PFSK-1 (cell line): ENCODE data around the gene RCAN3.

Experiments
- FOXP2 ChIP-seq: optimal IDR thresholded peaks from 2 replicates; pipeline ENCODE3; 2011; ENCODE audit warnings: borderline replicate concordance, control low read depth, inconsistent platforms; ENCODE audit not compliant: insufficient read depth; ENCODE audit errors: extremely low read length, extremely low read depth
- POLR2AphosphoS5 ChIP-seq: IDR thresholded peaks from 2 replicates; pipeline ENCODE4 v1.6.1; 2012; ENCODE audit warnings: low read depth, mild to moderate bottlenecking, control low read depth, low read length, moderate library complexity
- SIN3A ChIP-seq: IDR thresholded peaks from 2 replicates; pipeline ENCODE4 v1.6.1; 2012; ENCODE audit warnings: mild to moderate bottlenecking, low read length, moderate library complexity, borderline replicate concordance; ENCODE audit not compliant: insufficient read depth
- TAF1 ChIP-seq: IDR thresholded peaks from 2 replicates; pipeline ENCODE4 v1.6.1; 2012; ENCODE audit warnings: low read length, control low read depth, borderline replicate concordance; ENCODE audit not compliant: insufficient read depth
- TF ChIP-seq, protein P1 (sequence below), 2 experiments: IDR thresholded peaks; 2 replicates each; pipeline versions ENCODE4 v1.6.1 to v1.8.0; 2011 to 2012; ENCODE audit warnings: low read depth in 2 of 2, low read length in 2 of 2, control low read depth in 1 of 2, inconsistent platforms in 1 of 2, mild to moderate bottlenecking in 1 of 2, moderate library complexity in 1 of 2; ENCODE audit not compliant: insufficient read depth in 1 of 2

The RCAN3 gene

DNA sequence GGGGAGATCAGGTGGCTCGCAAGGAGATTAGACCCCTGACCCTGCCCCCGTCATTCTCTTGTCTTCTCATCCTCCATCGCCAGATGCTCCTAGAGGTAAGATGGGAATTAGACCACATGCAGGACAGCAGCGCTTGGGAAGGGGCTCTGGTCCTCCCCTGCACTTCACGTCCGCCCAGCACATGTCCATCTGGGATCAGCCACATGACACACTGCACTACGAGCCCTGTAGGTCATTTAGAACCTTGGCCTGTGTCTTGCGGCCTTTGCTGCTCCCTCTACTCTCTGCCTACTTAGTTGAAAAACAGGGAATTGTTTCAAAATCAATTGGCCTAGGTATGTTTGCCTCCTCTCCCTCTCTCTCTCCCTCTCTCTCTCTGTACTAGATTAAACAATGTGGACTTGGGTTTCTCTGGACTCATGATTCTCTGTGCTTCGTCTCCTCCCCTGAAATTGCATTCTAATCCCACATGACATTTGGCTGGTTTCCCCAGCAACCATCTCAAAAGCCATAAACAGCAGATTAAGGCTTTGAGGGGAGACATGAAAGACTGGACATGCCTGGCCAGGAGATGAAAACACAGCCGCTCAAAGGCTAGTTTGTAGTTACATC lies 49.4 kb downstream of the RCAN3 start:
- TF ChIP-seq, protein P1, sequence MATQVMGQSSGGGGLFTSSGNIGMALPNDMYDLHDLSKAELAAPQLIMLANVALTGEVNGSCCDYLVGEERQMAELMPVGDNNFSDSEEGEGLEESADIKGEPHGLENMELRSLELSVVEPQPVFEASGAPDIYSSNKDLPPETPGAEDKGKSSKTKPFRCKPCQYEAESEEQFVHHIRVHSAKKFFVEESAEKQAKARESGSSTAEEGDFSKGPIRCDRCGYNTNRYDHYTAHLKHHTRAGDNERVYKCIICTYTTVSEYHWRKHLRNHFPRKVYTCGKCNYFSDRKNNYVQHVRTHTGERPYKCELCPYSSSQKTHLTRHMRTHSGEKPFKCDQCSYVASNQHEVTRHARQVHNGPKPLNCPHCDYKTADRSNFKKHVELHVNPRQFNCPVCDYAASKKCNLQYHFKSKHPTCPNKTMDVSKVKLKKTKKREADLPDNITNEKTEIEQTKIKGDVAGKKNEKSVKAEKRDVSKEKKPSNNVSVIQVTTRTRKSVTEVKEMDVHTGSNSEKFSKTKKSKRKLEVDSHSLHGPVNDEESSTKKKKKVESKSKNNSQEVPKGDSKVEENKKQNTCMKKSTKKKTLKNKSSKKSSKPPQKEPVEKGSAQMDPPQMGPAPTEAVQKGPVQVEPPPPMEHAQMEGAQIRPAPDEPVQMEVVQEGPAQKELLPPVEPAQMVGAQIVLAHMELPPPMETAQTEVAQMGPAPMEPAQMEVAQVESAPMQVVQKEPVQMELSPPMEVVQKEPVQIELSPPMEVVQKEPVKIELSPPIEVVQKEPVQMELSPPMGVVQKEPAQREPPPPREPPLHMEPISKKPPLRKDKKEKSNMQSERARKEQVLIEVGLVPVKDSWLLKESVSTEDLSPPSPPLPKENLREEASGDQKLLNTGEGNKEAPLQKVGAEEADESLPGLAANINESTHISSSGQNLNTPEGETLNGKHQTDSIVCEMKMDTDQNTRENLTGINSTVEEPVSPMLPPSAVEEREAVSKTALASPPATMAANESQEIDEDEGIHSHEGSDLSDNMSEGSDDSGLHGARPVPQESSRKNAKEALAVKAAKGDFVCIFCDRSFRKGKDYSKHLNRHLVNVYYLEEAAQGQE (IDR thresholded peaks at IDR 0.05; ENCODE audit: insufficient read depth in 1 of 2, low read depth in 2 of 2, low read length in 2 of 2): no peak
- TF ChIP-seq SIN3A (no peak), FOXP2 (no peak), POLR2AphosphoS5 (no peak)

DNA sequence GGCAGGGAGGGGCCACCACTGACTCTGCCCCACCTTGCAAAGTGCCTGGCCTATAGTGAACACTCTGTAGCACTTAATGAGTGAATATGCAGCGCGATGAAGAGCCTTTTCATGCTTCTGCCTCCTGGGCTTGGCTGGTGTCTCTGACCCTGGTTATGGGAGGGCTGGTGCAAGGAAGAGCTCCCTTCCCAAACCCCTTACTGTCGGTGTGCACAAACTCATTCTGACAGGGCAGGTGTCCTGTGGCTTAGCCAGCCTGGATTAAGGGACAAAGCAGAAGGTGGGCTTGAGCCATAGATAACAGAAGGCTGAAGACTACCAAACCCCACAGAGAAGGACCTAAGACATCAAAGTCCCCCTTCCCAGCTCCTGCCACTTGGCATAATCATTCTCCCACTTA lies 51.3 kb downstream of the RCAN3 start:
- TF ChIP-seq FOXP2 (no peak), TAF1 (no peak), SIN3A (no peak), POLR2AphosphoS5 (no peak)
- TF ChIP-seq, protein P1 (IDR thresholded peaks at IDR 0.05; ENCODE audit: insufficient read depth in 1 of 2, low read depth in 2 of 2, low read length in 2 of 2): no peak

DNA sequence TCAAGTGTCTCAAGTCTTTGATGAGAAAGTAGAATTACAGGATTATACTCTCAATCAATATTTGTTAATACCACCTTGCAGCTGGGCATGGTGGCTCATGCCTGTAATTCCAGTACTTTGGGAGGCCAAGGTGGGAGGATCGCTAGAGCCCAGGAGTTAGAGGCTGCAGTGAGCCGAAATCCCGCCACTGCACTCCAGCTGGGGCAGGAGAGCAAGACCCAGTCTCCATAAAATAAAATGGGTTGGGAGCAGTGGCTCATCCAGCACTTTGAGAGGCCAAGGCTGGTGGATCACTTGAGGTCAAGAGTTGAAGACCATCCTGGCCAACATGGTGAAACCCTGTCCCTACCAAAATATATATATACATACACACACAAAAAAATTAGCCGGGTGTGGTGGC lies 52.1 kb downstream of the RCAN3 start:
- TF ChIP-seq SIN3A (no peak), POLR2AphosphoS5 (no peak), FOXP2 (no peak), TAF1 (no peak)
- TF ChIP-seq, protein P1 (IDR thresholded peaks at IDR 0.05; ENCODE audit: insufficient read depth in 1 of 2, low read depth in 2 of 2, low read length in 2 of 2): no peak

DNA sequence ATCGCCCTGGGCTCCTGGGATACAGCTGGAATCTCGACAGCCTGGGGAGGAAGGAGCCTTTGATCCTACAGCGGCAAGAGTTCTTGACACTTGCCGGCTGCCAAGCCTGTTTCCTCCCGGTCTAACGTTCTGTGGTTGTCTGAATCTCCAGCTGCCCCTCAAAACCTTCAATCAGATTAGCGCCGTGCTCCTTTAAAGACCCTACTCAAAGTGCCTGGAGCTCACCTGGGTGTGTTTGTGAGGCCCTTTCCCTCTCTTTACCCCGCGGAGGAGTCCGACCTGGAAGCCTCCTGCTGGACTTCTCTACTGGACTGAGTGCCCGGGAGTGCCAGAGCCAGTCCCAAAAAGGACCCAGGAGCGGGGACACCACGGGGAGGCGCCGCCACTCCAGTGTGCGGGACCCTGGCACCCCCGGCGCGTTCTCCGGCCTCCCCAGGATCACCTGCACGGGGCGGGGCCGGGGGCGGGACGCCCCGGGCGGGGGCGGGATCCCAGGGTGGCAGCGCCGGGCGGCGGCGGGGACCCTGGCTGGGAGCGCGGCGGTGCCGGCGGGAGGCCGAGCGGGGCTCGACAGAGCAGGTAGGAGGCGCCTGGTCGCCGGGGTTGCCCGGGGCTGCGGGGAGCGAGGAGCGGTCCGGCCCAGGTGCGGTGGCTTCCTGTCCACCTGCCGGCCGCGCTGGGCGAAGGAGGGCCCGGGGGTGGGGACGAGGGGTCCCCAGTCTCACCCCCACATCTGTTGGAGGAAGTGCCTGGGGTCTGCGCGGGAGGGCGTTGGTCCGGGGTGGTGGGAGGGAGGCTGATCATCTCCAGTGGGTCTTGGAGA lies 53.2 kb downstream of the RCAN3 start, which contains the start of gene NCMAP:
Gene NCMAP (plus strand): TSS at position 497 of the 823 bp plus-strand sequence. CDS start 39,344 bp downstream, outside the sequence.
- TF ChIP-seq FOXP2 (no peak), TAF1 (no peak), POLR2AphosphoS5 (no peak), SIN3A (no peak)
- TF ChIP-seq, protein P1 (IDR thresholded peaks at IDR 0.05; ENCODE audit: insufficient read depth in 1 of 2, low read depth in 2 of 2, low read length in 2 of 2): no peak
